MM.1S (cell line): ENCODE data around the gene CERKL.

Experiments
- CTCF ChIP-seq: fragments of 300-600 bp; sonication (generic); IDR thresholded peaks from 2 replicates; pipeline ENCODE4 v1.5.1; 2016; ENCODE audit warnings: antibody characterized with exemption, low read length, mixed read lengths
- EZH2 ChIP-seq: fragments of 300-600 bp; sonication (generic); optimal IDR thresholded peaks from 2 replicates; pipeline ENCODE3; 2017; ENCODE audit warnings: low read depth, mild to moderate bottlenecking, antibody characterized with exemption, low read length, mixed read lengths
- EZH2phosphoT487 ChIP-seq: fragments of 300-600 bp; sonication (generic); IDR thresholded peaks from 2 replicates; pipeline ENCODE4 v1.6.1; 2018; ENCODE audit warnings: antibody characterized with exemption, low read length

GRCh38 chr2:181526014-181526413 lies 130.9 kb downstream of the CERKL start:
- no peak for TF ChIP-seq EZH2
- no peak for TF ChIP-seq CTCF
- no peak for TF ChIP-seq EZH2phosphoT487
